Activated CD4-positive, alpha-beta T cell treated with anti-CD3 and anti-CD28 coated beads, Interleukin-10, Interleukin-2, amounts not matched to agents 100 ng/mL and 50 ng/mL, durations not matched to agents 16 hours and 8 hours (primary cell): ENCODE results near the gene LPCAT1.

ENCODE experiments used
- DNase-seq: peaks from one replicate; pipeline ENCODE4 v3.0.0-alpha.2; 2020

The LPCAT1 gene

DNA sequence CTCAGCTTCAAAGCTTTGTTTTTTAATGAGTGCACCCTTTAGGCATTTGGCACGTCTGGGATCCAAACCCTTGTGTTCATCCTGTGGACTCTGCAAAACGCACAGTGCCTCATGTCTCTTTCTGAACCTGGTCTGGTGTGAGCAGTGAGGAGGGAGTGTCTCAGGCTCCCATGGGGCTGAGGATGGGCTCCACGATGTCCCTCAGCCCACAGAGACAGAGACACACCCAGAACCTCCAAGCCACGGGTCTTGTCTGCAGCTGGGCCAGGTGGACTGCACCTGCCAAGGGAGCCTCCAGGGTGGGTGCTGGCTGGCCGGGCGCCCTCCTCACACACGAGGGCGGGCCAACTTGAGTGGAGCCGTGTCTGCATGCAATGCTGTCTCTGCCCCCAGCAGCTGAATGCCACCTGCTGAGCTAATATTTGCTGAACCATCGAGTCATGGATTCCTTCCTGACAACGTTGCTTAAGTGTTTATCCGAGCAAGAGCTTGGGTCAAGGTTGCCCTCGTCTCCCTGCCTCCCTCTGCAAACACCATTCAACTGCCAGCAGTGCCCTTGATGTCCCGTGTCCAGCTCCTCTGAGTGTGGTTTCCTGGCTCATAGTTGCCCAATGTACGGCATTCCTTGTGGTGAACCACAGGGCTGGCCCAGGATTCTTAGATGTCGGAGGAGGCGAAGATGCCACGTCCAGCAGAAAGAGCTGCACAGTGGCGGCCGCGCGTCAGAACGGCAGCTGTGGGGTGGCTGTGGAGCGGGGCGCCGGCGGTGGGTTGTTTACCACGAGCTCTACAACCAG is 31.4 kb upstream of the LPCAT1 start:
- DNase-seq: no peak

DNA sequence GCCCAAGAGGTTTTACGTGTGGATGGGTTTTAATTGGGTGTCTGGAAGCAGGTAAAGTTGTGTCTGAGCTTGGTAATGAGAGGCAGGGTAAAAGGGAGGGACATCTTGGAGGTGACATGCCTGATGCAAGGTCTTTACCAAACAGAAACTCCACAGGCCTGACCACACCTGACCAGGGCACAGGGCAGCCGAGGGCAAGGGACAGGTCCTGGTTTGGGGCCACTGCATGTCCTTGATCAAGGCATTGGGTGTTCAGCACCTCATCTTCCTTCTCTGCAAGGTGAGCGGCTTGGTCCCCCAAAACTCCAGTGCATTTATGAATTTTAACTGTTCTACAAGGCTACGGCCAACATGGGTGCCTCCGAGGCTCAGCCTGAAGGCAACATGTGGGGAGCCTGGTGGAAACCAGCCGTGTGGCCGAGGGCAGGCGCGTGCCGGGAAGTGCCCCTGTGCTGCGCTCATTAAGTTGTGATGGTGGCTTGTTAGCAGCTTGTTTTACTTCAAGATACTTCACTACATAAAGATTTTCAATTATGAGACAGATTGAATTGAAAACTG is 30.7 kb upstream of the LPCAT1 start:
- DNase-seq: no peak

DNA sequence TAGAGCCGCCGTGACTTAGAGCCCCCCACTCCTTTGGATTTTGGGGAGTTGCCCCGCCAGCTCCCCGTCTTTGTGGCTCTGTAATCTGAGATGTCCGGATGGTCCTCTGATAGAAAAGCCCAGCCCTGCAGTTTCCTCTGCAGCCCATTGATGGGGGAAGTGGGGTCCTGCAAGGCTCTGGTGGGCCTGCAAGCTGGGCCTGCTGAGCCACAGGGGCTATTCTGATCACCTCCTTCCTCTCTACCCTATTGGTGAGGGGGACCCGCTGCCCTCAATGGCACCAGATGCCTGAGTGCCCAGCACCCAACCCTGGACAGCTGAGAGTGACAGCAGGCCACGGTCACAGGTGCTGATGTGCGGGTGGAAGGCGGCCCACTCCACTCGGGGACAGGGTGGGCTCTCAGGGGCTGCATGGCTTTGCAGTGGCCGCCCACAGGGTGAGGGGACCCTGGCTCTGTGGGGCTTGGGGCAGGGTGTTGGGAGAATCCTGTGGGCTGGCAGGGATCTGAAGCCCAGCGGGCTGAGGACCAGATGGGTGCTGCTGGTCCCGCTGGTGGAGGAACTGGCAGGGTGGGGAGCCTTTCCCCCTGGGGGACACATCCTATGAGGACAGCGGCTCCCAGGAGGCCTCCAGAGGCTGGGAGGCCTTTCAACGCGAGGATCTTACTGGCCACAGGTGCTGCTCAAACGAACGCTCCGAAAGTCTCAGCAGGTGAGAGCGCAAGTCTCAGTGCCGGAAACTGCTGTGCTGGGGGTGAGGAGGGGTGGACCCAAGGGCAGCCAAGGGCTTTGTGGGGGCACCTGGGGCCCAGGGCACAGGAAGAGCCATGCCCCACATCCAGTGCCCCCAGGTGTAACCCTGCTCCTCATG is 30.0 kb upstream of the LPCAT1 start:
- no peak for DNase-seq

DNA sequence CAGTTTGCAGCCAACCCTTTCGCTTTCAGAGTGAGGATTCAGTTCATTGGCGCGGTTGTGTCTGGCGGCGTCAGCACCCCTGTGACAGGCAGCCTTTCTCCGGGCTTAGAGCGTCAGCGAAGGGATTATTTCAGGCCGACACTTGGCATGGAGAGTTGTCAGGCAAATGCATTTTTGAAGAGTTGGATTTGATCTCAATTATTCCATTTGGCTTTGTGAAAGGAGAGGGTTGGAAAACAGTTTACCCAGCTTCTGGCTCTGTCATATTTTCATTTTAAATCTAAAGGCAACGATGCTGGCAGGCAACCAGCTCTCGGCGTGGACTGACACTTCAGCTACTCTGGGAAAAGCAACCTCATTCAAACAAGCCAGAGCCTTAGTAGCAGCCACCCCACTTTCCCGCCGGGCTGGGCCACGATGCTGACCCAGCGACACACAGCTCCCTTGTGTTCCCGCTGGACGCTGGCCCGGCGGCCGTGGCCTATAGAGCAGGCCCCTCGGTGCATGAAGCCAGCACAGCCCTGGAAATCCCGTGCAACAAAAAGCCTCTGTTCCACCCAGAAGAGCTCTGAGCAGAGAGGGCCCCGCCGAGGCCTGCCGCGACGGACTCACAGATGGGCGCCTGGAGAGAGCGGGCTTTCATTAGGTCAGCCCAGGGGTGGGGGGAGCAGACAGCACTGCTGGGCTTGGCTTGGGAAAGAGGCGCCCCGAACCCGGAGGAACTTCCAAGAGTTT is 28.9 kb upstream of the LPCAT1 start:
- DNase-seq: no peak

DNA sequence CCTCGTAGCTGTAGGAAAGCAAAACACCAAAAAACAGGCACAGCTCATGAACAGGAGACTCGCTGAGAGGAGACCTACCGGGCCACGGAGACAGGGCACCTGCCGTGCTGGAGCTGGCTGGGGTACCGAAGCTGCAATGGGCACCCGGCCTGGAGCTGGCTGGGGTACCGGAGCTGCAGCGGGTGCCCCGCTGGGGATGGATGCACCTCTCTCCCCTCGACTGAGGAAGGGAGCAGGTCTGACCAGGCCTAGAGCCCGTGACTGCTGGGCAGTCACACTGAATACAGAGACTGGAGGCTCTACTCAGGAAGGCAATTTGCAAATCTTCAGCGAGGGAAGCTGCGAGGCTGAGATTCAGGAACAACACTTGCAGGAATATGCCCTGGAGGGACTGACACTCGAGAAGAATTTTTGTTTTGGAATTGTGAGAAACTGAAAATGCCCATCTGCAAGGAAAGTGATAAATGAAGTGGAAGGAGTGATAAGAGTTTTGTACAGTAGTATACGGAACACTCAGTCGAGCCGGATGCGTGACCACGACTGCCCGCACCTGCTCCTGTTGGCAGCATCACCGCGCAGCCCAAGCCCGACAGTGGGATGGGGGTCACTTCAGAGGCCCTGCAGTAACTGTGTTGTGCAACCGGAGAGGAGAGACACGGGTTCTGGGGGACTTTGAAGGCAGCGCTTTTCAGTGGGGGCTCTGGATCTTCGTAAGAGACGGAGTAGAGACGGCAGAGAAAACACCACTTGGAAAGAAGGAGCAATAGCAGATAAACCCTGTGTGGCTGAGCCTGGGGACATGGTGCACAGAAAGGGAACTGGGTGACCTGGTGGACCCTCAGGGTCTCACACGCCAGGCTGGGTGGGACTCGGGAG is 27.9 kb upstream of the LPCAT1 start:
- no peak for DNase-seq

DNA sequence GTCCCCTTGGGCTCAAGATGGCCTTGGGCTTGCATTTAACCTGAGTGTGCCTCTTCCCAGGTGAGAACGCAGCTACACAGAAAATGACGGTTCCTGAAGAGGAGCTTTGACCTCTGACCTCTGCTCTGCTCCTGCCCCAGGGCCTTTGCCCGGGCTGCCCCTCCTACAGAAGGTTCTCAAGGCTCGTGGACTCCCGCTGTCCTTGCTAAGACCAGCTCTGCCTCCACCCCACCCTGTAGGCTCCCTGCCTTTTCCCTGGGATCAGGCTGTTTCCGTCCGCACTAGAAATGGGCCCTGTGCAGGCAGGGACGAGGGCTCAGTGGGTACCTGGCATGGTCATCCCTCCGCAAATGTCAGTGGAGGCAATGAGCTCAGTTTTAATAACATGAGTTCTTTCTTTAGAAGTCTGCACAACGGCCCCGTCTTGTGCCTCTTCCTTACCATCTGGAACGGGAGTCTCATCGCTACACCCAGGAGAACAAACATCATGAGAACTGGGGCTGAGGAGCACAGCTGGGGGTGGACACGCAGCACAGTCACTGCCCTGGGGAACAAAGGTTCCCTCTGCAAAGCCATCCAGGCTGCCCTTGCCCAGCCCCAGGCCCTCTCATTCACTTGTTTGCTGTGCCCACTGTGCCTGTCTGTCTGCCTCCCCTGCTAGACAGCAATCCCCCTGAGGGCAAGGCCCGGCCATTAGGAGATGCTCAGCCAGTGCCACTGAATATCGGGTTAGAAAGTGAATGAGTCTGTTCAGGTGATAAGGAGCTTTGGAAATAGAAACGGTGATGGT is 26.7 kb upstream of the LPCAT1 start:
- DNase-seq: no peak

DNA sequence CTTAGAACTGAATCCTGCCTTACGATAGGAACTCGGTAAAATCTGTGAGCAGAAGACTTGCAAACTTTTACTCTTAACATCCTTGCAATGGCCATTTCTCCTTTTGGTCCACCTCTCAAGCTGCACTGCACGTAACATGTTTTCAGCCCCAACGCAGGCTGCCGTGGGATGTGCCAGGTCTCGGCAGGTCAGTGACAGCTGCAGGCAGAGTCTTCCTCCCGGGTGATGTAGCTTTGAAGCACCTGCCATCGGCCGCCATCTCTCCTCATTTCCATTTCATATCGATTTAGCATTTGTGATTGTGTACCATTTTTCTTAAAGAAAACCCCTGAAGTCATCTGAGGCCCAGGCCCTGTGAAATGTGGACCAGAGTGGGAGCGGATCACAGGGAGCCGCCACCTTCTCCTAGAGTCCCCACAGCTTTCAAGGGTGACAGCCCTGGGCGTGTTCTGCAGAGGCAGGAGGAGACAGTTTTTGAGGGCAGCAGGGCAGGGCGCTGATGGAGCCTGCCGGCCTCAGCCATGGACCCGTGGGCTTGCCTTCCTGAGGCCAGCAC is 25.8 kb upstream of the LPCAT1 start:
- DNase-seq: no peak

DNA sequence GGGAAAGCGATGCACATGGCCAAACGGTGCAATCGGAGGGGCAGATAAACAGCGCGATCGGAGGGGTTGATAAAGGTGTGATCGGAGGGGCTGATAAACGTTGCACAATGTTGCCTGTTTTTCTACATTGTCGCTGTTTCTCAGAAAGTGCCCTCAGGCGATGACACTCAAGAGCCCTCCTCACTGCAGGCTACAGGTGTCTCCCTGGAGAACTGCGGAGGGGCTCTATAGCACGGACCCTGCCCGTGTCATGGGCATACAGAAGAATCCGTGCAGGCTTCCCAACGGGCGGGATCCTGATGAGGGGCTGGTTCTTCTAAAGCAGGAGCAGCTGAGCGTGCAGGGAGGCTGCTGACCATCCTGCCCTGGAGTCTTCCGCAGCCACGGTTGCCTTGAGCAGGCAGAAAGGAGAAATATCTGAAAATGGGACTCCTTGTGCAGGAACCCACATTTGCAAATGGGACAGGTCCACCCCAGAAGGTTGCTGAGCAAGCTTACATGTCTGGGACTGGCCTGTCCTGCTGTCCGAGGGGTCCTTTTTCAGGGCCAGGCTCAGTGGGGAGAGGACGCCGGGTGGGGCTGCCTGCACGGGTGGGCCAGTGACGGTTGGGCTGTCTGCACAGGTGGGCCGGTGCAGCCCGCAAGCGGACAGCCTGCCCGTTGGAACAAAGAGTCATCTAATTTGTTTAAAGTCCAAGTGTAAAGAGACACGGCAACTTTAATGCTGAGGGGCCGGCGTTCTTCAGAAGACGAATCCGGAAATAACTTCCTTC is 25.1 kb upstream of the LPCAT1 start:
- DNase-seq: no peak

DNA sequence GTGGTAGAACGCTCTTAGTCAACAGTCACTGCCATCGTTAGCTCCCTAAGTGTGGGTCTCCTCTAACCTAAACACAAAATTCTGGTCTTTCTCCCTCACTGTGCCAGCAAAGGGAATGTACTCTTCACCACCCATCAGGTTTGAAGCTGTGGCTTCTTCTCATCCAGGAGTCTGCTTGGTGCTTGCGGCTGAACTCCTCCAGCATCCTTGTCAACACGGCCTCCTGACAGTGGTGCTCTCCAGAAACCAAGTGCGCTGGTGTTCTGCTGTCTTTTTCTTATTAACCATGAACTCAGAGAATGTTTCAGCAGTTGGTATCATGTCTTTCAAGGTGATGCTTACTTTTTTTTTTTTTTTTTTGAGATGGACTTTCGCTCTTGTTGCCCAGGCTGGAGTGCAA is 23.9 kb upstream of the LPCAT1 start:
- DNase-seq: no peak

DNA sequence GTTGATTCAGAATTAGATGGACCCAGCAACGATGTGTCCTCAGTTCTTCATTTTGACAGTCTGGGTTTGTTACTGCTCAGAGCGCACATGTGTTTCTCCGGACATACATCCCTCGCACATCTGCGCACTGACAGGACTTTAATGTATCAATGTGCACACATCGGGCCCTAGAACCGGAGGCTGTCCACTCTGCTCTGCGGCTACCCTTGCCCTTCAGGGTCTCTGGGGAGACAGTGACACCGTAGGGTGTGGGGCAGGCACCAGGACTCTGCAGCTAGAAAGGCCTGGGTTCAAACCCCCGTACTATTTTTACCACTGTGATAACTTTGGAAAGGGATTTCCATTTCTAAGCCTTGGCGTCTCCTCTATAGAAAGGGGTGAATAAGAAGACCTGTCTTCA is 23.5 kb upstream of the LPCAT1 start:
- DNase-seq: no peak

DNA sequence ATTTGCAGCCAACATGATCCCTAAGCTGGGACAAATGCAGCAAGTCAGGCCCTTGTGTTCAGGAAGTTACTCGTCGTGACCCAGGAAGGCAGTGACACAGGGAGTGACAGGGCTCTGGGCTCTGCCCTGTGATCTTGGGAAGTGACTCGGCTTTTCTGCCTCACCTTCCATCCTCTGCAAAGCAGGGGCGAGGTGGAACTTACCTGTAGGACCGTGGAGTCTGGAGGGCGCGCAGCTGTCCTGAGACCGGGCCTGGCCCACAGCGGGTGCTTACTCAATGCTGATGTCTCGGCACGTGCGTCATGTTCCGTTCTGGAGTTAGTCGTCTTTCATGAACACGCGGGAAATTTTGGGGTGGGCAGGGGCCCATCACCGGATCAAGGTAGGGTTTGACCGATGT is 22.8 kb upstream of the LPCAT1 start:
- no peak for DNase-seq

DNA sequence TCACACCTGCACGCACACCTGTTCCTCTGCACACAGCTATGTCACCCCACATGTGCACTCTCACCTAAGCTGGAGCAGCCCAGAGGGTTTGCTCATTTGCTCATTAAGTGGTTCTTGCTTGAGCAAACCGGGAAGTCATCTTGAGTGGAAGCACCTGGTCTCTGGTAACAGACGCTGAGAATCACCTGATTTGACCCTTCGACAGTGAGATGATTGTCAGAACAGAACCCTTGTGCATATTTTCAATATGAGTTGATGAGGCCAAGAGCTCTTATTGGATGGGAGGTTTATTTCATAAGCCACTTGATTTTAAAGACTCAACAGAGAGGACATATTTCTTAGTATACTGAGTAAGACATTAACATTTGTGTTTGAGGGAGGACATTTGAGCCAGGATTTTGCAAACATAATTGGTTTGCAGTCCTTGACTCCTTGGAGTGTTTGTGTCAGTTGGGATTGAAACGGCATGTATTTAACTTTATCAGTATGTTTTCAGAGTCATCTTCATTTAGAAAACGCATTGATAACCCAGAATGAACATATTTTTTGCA is 22.1 kb upstream of the LPCAT1 start:
- no peak for DNase-seq

DNA sequence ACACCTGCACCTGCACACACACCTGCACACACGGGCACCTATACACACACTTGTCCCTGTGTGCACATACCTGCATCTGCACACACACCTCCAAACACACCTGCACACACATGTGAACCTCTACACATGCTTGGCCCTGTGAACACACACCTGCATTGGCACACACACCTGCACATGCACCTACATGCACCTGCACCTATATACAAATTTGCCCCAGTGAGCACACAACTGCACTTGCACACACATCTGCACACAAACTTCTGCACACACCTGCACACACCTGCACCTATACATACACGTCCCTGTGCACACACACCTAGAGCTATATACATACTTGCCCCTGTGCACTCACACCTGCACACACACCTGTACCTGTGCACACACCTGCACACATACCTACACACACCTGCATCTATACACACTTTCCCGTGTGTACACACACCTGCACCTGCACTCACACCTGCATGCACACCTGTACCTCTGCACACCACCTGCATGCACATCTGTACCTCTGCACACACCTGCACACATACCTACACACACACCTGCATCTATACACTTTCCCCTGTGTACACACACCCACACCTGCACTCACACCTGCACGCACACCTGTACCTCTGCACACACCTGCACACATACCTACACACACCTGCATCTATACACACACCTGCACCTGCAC is 21.5 kb upstream of the LPCAT1 start:
- no peak for DNase-seq

DNA sequence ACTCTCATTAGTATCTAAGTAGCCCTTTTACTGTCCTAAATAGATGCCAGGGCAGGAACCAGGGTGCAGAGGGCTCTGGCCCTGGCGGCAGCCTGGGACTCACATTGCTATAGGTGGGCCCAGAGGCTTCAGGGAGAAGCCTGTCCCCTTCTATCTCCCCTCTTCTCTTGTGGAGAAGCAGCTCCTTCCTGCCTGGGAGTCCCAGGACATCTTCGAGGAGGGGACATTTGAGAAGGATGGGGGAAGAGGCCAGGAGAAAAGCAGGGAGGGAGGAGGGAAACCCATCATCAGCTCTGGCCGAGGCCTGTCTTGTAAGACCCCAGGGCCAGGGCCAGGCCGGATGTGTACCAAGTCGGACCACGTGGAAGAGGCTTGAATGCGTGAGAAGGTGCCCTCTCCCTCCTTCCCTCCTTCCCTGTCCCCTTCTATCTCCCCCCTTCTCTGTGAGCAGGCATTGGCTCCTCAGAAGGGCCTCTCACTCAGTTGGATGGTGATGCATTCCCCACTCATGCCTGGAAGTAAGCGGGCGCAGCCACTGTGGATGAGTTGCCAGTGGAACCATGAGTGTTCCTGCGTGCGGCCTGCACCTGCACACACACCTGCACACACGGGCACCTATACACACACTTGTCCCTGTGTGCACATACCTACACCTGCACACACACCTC is 20.7 kb upstream of the LPCAT1 start:
- no peak for DNase-seq

DNA sequence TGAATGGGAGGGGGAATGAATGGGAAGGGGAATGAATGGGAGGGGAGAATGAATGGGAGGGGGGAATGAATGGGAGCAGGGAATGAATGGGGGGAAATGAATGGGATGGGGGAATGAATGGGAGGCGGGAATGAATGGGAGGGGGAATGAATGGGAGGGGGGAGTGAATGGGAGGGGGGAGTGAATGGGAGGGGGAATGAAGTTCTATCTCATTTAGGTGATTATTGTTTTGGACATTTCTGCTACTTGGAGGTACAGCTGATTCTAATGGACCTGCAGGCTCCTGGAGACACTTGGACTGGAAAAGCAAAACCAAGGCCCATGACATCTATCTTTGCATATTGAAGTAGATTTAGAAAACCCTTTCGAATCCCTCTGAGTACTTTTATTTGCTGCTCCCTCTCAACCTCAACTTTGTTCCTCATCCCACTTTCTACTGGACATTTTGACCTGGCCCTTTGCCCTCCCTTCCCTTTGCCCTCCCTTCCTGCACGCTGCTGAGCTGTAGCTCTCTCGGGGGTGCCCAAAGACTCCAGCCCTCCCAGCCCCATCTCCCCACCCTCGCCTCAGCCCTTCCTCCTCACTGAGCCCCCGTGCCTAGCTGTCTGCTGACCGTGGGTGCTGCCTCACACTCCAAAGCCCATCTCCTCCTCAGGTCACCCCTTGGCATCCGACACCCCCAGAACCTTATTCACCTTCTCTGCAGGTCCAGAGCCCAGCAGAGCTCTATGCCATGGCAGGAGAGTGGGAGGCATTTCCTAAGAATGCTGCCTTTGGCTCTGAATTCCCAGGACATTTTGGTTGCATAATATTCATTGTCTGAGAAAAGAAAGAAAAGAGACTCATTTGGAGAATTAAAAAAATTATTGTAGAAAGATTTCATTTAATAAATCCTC is 19.9 kb upstream of the LPCAT1 start:
- DNase-seq: no peak

DNA sequence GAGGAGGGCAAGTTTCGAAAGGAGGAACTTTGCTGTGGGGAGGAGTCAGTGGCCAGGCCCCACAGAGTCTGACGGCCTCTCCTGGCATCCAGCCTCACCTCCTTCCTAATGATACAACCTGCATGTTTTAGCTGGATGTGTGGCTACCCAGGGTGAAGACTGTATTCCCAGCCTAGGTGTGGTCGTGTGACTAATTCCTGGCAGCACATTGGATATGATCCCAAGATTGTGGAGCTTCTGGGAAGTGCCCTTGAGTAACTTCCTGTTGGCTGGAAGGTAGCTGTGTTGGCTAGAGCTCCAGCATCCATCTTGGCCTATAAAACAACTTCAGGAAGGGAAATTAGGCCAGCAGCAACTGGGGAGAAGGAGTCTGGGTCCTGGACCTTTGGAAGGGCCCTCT is 19.0 kb upstream of the LPCAT1 start:
- no peak for DNase-seq

DNA sequence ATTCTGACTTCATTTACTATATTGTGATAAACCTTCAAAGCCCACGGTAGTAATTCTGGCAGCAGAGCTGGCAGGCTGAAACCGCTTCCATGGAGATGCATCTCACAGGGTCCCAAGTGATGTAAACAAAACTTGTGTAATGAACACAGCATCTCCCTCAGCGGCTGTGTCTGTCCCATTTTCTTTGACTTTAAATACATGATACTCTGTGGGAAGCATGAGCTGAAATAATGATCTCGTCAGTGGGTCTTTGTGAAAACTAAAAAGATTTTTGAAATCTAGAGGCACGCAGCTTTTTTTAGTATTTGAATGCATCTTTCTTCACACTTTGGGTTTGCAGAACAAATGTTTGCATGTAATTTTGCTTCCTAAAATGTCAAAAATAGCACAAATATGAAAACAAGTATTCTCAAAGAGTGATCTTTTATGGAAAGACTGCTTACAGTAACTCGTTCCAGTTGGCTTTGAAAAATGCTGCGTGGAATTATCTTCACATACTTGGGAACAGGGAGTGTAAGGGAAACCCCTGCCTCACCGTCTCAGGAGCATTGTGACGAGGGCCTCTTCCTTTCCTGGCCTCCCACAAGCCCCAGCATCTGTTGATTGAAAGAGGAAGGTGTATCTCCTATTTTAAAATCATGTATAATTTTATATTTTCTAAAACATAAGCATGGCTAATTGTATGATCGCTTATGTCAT is 18.1 kb upstream of the LPCAT1 start:
- DNase-seq: no peak
